GM19240 (cell line): ENCODE results near the gene ATN1.

Source experiments
- DNase-seq: peaks from one replicate; pipeline ENCODE4 v3.0.0; 2011; ENCODE audit warnings: low spot score; ENCODE audit not compliant: insufficient read length

ATN1 gene

GRCh38 chr12:6975297-6976032, 47.7 kb downstream of the ATN1 start:
- no peak for DNase-seq

- no peak for DNase-seq
Observed at GRCh38 chr12:6977653-6978052, 49.9 kb downstream of the ATN1 start.

GRCh38 chr12:6978188-6978587, 50.4 kb downstream of the ATN1 start:
- no peak for DNase-seq

- DNase-seq: no peak
Observed at GRCh38 chr12:6978611-6979011, 50.9 kb downstream of the ATN1 start.

GRCh38 chr12:6979021-6979420, 51.3 kb downstream of the ATN1 start:
- no peak for DNase-seq

- DNase-seq: no peak
Observed at GRCh38 chr12:6979453-6979852, 51.7 kb downstream of the ATN1 start.

GRCh38 chr12:6980075-6980474, 52.3 kb downstream of the ATN1 start:
- no peak for DNase-seq

- no peak for DNase-seq
Observed at GRCh38 chr12:6980740-6981139, 53.0 kb downstream of the ATN1 start.

GRCh38 chr12:6981152-6982052, 53.6 kb downstream of the ATN1 start:
- no peak for DNase-seq

- no peak for DNase-seq
Observed at GRCh38 chr12:6982532-6982931, 54.8 kb downstream of the ATN1 start.

GRCh38 chr12:6987956-6988553, 60.3 kb downstream of the ATN1 start:
- DNase-seq: no peak
